Muscle of back (tissue), 13 donors: ENCODE results near the gene MST1. TPM values are rescaled to one million over a fixed set of nuclear protein-coding genes. Genes with fewer than 3 reads are reported as not detected.

ENCODE experiments used
- DNase-seq, 3 donors: peaks; one replicate each; pipeline versions ENCODE4 v3.0.0 to v3.0.0-alpha.2; 2013
- long read RNA-seq, 9 donors: transcript quantifications; one replicate each; lab custom pipeline, GENCODE V29; 2026
- polyA plus RNA-seq, 10 donors: library from polyadenylated mRNA; unstranded; fragments of 120-200 nt; gene quantifications; one replicate each; pipeline ENCODE4 v1.2.1, GENCODE V29; 2013; ENCODE audit not compliant: insufficient read length in 10 of 10

Gene MST1
- polyA plus RNA-seq, result 10 to 100 TPM in 3 of 10 donors, 1 to 10 TPM in 7; 5.0 to 14.2 (median 8.1) TPM
- long read RNA-seq, donor 1, partial matches to known transcripts, result 6 of 6 reads
- long read RNA-seq, donor 1, other reads (novel, unspliced or antisense), result 0 of 6 reads
- long read RNA-seq, donor 2, result 0 reads
- long read RNA-seq, donor 3, result 0 reads
- long read RNA-seq, donor 4, result 0 reads
- long read RNA-seq, donor 5, result 0 reads
- long read RNA-seq, donor 6, result 0 reads
- long read RNA-seq, donor 7, result 0 reads
- long read RNA-seq, donor 8, partial matches to known transcripts, result 14 of 14 reads
- long read RNA-seq, donor 8, other reads (novel, unspliced or antisense), result 0 of 14 reads
- long read RNA-seq, donor 9, result 0 reads

GRCh38 chr3:49689046-49689907 is at the start of gene MST1, which contains the start of gene RNF123:
Gene MST1 (minus strand): TSS chr3:49689474. CDS start chr3:49688691, 783 bp downstream.
Gene RNF123 (plus strand): TSS chr3:49689557. CDS start chr3:49691166, 1,609 bp downstream.
- peak; percentile 91 to 98 (median 95) for DNase-seq

DNA sequence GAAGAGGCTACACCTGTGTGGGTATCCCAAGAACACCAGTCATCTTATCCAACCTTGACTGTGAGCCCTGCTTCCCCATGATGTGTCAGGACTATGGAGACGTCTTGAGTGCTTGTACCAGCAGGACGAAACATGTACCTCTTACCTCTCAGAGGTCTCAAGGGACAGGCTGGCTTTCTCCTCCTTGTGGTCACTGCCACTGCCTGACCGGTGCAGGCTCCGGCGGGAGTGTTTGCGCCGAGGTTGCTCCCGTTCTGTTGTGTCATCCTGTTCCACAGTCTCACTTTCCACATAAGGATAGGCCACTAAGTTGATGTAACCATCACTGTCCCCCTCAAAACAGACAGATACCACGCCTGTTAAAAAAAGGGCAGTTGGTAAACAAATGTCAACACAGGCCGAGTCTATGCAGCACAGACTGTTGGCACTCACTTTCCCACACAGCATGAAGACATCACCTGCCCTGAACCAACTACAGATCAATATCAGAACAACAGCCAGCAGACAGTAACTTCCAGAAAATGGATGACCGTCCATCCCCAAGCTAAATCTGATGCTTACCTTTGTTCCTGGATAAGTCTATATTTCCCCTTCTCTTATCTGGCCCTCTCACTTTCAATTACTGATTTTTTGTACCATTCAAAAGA is 48.9 kb upstream of the MST1 start:
- no peak for DNase-seq

- no peak for DNase-seq
These were observed 45.5 kb upstream of the MST1 start for GRCh38 chr3:49734752-49735151.

DNA sequence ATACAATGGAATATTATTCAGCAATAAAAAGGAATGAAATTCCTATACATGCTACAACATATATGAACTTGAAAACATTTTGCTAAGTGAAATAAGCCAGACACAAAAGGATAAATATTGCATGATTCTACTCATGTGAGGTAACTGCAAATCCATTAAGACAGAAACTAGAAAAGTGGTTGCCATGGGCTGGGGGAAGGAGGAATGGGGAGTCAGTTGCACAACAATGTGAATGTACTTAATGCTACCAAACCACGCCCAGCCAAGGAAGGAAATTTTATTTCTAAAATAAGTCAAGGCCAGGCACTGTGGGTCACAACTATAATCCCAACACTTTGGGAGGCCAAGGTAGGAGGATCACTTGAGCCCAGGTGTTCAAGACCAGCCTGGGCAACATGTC is 44.3 kb upstream of the MST1 start:
- DNase-seq, result no peak

DNA sequence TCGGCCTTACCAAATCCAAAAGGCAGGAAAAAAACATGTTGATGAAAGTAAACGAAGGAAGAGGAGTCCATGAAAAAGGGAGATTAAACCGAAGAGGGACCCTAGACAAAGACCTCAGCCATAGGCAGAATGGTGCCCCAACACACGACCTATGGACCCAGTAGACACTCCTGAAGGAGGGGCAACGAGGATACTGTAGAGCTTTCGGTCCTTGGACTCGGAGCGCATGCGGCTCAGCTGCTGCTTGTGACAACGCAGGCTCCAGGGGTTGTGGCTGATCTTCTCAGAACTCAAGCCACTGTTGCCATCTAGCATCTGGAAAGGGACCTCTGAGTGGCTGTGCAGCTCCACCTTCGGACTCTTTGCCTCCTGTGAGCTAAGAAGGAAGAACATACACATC is 43.3 kb upstream of the MST1 start:
- no peak for DNase-seq

GRCh38 chr3:49729966-49730609 is 40.8 kb upstream of the MST1 start:
- DNase-seq, result no peak

- no peak for DNase-seq
These were observed 38.7 kb upstream of the MST1 start for GRCh38 chr3:49727924-49728361.

DNA sequence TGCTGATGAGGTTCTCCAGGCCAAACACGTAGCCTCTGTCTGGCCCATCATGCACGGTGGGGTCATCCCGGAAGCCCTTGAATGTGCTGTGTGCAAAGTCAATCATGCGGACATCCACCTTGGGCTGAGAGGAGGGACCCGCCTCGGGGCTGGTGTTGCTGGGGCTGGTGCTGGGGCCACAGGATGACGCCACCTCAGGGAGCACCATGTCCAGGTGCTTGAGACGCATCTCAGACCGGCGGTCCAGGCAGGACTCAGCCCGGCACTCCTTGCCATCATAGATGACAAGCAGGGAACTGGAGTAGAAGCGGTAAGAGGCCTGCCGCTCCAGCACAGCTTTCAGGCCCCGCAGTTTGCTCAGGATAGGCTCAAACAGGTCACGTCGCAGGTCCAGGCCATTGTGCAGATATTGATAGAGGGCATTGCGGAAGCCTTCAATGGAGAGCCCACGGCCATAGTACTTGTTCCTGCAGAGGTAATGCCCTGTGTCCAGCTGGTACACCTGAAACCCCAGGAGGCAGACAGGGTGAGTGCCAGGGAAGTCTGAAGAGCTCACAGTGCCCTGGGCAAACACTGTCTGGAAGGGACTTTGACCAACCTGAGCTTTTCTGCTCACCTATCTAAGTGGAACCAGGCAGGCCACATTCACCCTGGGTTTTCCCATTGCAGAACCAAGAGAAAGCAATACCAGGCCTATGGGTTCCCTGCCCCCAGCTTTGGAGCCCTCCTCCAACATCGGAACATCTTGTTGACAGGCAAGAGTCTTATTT is 38.1 kb upstream of the MST1 start:
- DNase-seq, result no peak

DNA sequence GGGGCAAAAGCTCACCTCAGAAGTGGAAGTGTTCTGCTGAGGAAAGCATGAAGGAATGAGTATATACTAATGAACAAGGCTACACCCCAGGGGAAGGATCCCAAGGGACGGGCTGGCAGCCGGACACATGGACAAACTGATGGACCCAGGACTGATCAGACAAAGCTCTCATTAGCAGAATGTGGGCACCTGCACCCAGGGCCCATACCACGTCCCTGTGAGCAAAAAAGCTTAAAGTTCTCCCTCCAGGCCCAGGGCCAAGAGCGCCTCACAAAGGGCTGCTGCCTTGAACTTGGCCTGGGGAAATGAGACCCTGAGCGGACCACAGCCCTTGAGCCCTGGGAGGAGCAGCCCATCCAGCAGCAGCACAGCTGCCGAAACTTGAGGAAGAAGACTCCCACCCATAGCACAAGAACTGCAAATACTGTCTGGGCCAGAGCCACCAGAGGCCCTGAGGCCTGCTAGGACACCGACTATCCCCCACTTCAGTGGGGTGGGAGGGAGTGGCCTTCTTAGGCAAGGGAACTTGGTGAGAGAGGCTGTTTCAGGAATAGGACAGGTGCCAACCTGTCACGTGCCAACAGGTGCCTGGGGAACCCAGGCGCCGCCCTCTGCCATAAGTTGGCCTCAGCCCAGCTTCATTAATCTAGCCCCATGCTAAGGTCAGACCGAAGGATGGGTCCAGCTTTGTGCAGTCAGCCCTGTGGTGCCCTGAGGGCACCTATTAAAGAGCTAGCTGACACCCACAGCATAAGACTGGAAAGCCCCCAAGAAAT is 36.8 kb upstream of the MST1 start:
- DNase-seq, result no peak

- DNase-seq, result peak in 1 of 3 donors; percentile 54
These were observed 35.3 kb upstream of the MST1 start for GRCh38 chr3:49724586-49724985.

DNA sequence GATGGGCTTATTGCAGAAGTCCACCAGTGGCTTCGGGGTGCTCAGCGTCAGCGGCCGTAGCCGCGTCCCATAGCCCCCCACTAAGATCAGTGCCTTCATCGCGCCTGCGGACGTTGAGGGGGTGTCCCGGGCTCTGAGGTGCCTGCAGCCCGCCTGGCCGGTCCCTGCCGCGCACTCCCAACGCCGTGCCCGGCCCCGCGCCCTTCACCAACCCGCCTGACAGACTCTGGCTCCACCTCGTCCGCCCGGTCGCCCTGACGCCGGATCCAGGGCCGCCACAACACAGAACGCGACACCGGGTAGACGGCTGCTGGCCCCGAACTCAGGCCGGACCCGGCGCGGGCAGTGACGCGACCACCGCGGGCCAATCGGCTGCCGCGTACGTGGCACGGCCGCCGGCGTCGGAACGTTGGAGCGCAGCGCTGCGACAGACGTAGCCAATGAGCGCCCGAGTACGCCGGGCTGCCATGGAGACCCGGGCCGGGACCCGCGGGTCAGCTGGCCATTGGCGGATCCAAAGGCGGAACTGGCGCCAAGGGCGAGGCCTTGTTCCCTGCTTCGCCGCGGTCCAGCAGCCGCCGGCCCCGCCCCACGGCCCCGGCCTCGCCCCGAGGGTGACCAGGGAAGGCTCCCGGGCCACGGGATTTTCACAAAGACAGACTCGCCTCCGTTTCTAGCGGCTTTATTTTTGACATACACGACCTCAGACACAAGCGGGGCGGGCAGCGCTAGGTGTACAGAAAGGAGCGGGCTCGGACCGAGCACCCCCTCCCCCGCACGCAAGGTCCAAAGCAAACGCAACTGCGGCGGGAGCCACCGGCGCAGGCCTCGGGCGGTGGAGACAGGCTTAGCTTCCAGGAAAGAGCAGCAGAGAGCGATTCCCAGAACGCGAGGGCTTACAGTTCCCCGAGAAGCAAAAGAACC is 34.6 kb upstream of the MST1 start, which contains the start of gene GMPPB:
Gene GMPPB (minus strand): TSS at position 324 of the 924 bp plus-strand sequence. CDS start 225 bp downstream, at position 99.
- DNase-seq, result peak; percentile 97 to 99 (median 98)

DNA sequence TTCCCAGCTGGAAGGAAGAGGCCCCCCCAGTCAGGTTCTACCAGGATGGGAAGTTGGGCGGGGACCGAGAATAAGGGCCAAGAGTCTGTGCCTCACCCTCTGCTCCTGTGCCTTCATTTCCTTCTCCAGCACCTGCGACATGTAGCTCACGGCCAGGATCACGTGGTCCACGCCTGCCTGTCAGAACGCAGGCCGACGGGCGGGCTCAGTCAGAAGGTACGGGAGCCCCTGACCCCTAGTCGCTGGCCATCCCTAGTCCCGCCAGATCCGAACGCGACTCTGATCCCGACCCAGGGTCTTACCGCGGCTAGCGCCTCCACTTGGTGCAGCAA is 34.0 kb upstream of the MST1 start:
- DNase-seq, result peak in 1 of 3 donors; percentile 66

GRCh38 chr3:49722896-49723295 is 33.6 kb upstream of the MST1 start:
- DNase-seq, result no peak

- no peak for DNase-seq
These were observed 32.9 kb upstream of the MST1 start for GRCh38 chr3:49721896-49722781.

GRCh38 chr3:49721596-49721895 is 32.3 kb upstream of the MST1 start:
- no peak for DNase-seq

GRCh38 chr3:49720855-49721595 is 31.8 kb upstream of the MST1 start:
- DNase-seq, result no peak

- DNase-seq, result peak; percentile 89 to 97 (median 92)
These were observed 30.1 kb upstream of the MST1 start, which contains the start of gene AMIGO3 for GRCh38 chr3:49719214-49719884. Gene AMIGO3 (minus strand): TSS chr3:49719684. CDS start chr3:49719465, 219 bp downstream.
